Measurements from ENCODE around the gene AFG1L. TPM values are rescaled to one million over a fixed set of nuclear protein-coding genes. Genes with fewer than 3 reads are reported as not detected.

The AFG1L gene
- total and polyA plus RNA-seq, 2 experiments from 2014 or later, result 4.1 to 8.7 TPM

- no peaks in the 10 kb centered on the region for H4K20me1 ChIP-seq (replicated peaks; ENCODE audit: insufficient read depth)
- H3K4me1 ChIP-seq (ENCODE audit: insufficient read depth), result no peaks in the 10 kb centered on the region
- no peak overlapping the region for H3K4me2 ChIP-seq
- no peak overlapping the region for H2AFZ ChIP-seq
- Mint-ChIP-seq H3K36me3 (ENCODE audit: low read depth) (peaks cover 3% of the 10 kb centered on the region; the same call in 2 of the 3 replicates), H3K27me3 (ENCODE audit: insufficient read depth, low read depth, poor library complexity) (peaks cover 3% of the 10 kb centered on the region), H3K27ac (no peak overlapping the region), H3K4me3 (no peak overlapping the region), H3K4me1 (no peaks in the 10 kb centered on the region), H3K9me3 (peaks cover 9% of the 10 kb centered on the region)
- H3K79me2 ChIP-seq (replicated peaks; ENCODE audit: insufficient read depth), result no peaks in the 10 kb centered on the region
- no peaks in the 10 kb centered on the region for H3K27me3 ChIP-seq (ENCODE audit: insufficient read depth)
- DNase-seq (ENCODE audit: low spot score) (no peak), ATAC-seq (no peak)
- TF ChIP-seq EZH2 (IDR thresholded peaks at IDR 0.05; ENCODE audit: low read depth, unreplicated experiment), result no peak
- TF ChIP-seq, protein P1, sequence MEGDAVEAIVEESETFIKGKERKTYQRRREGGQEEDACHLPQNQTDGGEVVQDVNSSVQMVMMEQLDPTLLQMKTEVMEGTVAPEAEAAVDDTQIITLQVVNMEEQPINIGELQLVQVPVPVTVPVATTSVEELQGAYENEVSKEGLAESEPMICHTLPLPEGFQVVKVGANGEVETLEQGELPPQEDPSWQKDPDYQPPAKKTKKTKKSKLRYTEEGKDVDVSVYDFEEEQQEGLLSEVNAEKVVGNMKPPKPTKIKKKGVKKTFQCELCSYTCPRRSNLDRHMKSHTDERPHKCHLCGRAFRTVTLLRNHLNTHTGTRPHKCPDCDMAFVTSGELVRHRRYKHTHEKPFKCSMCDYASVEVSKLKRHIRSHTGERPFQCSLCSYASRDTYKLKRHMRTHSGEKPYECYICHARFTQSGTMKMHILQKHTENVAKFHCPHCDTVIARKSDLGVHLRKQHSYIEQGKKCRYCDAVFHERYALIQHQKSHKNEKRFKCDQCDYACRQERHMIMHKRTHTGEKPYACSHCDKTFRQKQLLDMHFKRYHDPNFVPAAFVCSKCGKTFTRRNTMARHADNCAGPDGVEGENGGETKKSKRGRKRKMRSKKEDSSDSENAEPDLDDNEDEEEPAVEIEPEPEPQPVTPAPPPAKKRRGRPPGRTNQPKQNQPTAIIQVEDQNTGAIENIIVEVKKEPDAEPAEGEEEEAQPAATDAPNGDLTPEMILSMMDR (conservative IDR thresholded peaks at IDR 0.05; ENCODE audit: low read depth in 2 of 2), result no peak
- TF ChIP-seq JUNB (IDR thresholded peaks at IDR 0.05; ENCODE audit: unreplicated experiment), result no peak
- no peak for TF ChIP-seq STAT1 (IDR thresholded peaks at IDR 0.05; ENCODE audit: unreplicated experiment)
- no peak for TF ChIP-seq ZNF114 (CRISPR knock-in tag; IDR thresholded peaks at IDR 0.05)
- TF ChIP-seq EZH2phosphoT487 (IDR thresholded peaks at IDR 0.05; ENCODE audit: unreplicated experiment), result no peak
- TF ChIP-seq POLR2AphosphoS5 (IDR thresholded peaks at IDR 0.05; ENCODE audit: low read depth), result no peak
- TF ChIP-seq, protein P2, sequence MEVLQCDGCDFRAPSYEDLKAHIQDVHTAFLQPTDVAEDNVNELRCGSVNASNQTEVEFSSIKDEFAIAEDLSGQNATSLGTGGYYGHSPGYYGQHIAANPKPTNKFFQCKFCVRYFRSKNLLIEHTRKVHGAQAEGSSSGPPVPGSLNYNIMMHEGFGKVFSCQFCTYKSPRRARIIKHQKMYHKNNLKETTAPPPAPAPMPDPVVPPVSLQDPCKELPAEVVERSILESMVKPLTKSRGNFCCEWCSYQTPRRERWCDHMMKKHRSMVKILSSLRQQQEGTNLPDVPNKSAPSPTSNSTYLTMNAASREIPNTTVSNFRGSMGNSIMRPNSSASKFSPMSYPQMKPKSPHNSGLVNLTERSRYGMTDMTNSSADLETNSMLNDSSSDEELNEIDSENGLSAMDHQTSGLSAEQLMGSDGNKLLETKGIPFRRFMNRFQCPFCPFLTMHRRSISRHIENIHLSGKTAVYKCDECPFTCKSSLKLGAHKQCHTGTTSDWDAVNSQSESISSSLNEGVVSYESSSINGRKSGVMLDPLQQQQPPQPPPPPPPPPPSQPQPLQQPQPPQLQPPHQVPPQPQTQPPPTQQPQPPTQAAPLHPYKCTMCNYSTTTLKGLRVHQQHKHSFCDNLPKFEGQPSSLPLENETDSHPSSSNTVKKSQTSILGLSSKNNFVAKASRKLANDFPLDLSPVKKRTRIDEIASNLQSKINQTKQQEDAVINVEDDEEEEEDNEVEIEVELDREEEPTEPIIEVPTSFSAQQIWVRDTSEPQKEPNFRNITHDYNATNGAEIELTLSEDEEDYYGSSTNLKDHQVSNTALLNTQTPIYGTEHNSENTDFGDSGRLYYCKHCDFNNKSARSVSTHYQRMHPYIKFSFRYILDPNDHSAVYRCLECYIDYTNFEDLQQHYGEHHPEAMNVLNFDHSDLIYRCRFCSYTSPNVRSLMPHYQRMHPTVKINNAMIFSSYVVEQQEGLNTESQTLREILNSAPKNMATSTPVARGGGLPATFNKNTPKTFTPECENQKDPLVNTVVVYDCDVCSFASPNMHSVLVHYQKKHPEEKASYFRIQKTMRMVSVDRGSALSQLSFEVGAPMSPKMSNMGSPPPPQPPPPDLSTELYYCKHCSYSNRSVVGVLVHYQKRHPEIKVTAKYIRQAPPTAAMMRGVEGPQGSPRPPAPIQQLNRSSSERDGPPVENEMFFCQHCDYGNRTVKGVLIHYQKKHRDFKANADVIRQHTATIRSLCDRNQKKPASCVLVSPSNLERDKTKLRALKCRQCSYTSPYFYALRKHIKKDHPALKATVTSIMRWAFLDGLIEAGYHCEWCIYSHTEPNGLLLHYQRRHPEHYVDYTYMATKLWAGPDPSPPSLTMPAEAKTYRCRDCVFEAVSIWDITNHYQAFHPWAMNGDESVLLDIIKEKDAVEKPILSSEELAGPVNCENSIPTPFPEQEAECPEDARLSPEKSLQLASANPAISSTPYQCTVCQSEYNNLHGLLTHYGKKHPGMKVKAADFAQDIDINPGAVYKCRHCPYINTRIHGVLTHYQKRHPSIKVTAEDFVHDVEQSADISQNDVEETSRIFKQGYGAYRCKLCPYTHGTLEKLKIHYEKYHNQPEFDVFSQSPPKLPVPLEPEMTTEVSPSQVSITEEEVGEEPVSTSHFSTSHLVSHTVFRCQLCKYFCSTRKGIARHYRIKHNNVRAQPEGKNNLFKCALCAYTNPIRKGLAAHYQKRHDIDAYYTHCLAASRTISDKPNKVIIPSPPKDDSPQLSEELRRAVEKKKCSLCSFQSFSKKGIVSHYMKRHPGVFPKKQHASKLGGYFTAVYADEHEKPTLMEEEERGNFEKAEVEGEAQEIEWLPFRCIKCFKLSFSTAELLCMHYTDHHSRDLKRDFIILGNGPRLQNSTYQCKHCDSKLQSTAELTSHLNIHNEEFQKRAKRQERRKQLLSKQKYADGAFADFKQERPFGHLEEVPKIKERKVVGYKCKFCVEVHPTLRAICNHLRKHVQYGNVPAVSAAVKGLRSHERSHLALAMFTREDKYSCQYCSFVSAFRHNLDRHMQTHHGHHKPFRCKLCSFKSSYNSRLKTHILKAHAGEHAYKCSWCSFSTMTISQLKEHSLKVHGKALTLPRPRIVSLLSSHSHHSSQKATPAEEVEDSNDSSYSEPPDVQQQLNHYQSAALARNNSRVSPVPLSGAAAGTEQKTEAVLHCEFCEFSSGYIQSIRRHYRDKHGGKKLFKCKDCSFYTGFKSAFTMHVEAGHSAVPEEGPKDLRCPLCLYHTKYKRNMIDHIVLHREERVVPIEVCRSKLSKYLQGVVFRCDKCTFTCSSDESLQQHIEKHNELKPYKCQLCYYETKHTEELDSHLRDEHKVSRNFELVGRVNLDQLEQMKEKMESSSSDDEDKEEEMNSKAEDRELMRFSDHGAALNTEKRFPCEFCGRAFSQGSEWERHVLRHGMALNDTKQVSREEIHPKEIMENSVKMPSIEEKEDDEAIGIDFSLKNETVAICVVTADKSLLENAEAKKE (CRISPR knock-in tag; IDR thresholded peaks at IDR 0.05), result no peak
- TF ChIP-seq, protein P3, sequence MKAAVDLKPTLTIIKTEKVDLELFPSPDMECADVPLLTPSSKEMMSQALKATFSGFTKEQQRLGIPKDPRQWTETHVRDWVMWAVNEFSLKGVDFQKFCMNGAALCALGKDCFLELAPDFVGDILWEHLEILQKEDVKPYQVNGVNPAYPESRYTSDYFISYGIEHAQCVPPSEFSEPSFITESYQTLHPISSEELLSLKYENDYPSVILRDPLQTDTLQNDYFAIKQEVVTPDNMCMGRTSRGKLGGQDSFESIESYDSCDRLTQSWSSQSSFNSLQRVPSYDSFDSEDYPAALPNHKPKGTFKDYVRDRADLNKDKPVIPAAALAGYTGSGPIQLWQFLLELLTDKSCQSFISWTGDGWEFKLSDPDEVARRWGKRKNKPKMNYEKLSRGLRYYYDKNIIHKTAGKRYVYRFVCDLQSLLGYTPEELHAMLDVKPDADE (IDR thresholded peaks at IDR 0.05), result no peak
- TF ChIP-seq CREB1 (CRISPR knock-in tag; IDR thresholded peaks at IDR 0.05; ENCODE audit: low read depth), result no peak
- no peak for TF ChIP-seq ZNF331 (CRISPR knock-in tag; IDR thresholded peaks at IDR 0.05; ENCODE audit: low read depth)
- TF ChIP-seq NANOG (IDR thresholded peaks at IDR 0.05; ENCODE audit: borderline replicate concordance), result no peak
- no peak for TF ChIP-seq REST (IDR thresholded peaks at IDR 0.05; ENCODE audit: unreplicated experiment)
- H3F3A ChIP-seq (replicated peaks; ENCODE audit: low read depth), result no peaks in the 10 kb centered on the region
- H3K4me3 ChIP-seq, result no peak overlapping the region
- no peak overlapping the region for H3K27ac ChIP-seq (ENCODE audit: low read depth)
- no peaks in the 10 kb centered on the region for H3K9me2 ChIP-seq (ENCODE audit: insufficient read depth)
- H3K36me3 ChIP-seq (ENCODE audit: insufficient read depth), result no peaks in the 10 kb centered on the region
Observed at GRCh38 chr6:108383981-108384380, 89.1 kb downstream of the AFG1L start.

All from GM23338 (cell line).